Thymus (tissue), 11 donors: ENCODE data around the gene SNRPD2. TPM values are rescaled to one million over a fixed set of nuclear protein-coding genes. Genes with fewer than 3 reads are reported as not detected.
A peak's percentile ranks its signal among the peaks of the same experiment; 100 is the strongest.

Source experiments
- DNase-seq, 9 donors: peaks; one replicate each; pipeline ENCODE4 v3.0.0-alpha.2; 2013; ENCODE audit warnings: low spot score in 9 of 9, low read depth in 6 of 9, missing footprints in 1 of 9
- H3K27ac ChIP-seq, 2 donors: one replicate each; pipeline ENCODE4 v1.5.1; 2013; ENCODE audit warnings: control low read depth in 1 of 2, low read depth in 1 of 2, low read length in 1 of 2, mild to moderate bottlenecking in 1 of 2, moderate library complexity in 1 of 2
- H3K27me3 ChIP-seq, 2 donors: one replicate each; pipeline ENCODE4 v1.5.1; 2013; ENCODE audit warnings: low read length in 1 of 2; ENCODE audit not compliant: control insufficient read depth in 2 of 2, insufficient read depth in 1 of 2
- H3K36me3 ChIP-seq, 2 donors: one replicate each; pipeline ENCODE4 v1.5.1; 2013; ENCODE audit warnings: low read length in 1 of 2, mild to moderate bottlenecking in 1 of 2, moderate library complexity in 1 of 2; ENCODE audit not compliant: control insufficient read depth in 2 of 2, insufficient read depth in 2 of 2
- H3K4me1 ChIP-seq, 2 donors: one replicate each; pipeline ENCODE4 v1.5.1; 2013; ENCODE audit warnings: low read length in 2 of 2; ENCODE audit not compliant: control insufficient read depth in 2 of 2, insufficient read depth in 2 of 2
- H3K4me3 ChIP-seq, 2 donors: one replicate each; pipeline ENCODE4 v1.5.1; 2013; ENCODE audit warnings: low read length in 2 of 2, control low read depth in 1 of 2, mild to moderate bottlenecking in 1 of 2
- H3K9me3 ChIP-seq, 2 donors: one replicate each; pipeline ENCODE4 v1.5.1; 2013; ENCODE audit warnings: low read length in 1 of 2, mild to moderate bottlenecking in 1 of 2; ENCODE audit not compliant: control insufficient read depth in 2 of 2, insufficient read depth in 1 of 2
- WGBS: extraction: QIAGEN DNeasy Blood & Tissue Kit; methylation state at CpG from one replicate; pipeline ENCODE4 v1.1.7; 2013; 5-methylcytosine and 5-hydroxymethylcytosine counted together
- polyA plus RNA-seq: library from polyadenylated mRNA; stranded (reverse); fragments of 200-250 nt; gene quantifications from one replicate; pipeline ENCODE4 v1.2.3, GENCODE V29; 2013
- total RNA-seq: library from RNA; stranded (reverse); fragments of 120-200 nt; gene quantifications from one replicate; pipeline ENCODE4 v1.2.4, GENCODE V29; 2013
- donor health status: healthy.

SNRPD2 gene
- total and polyA plus RNA-seq, 2 donors = 395 to 711 TPM

- Histone ChIP-seq H3K36me3 (peaks cover 34 to 39% of the 10 kb centered on the region in 2 donors), H3K4me3 (no peak overlapping the region), H3K9me3 (peaks cover 0 to under 1% of the 10 kb centered on the region in 2 donors), H3K4me1 (peaks cover 5 to 11% of the 10 kb centered on the region in 2 donors), H3K27ac (no peak overlapping the region), H3K27me3 (peaks cover 12 to 36% of the 10 kb centered on the region in 2 donors)
- DNase-seq = no peak
- WGBS = 96% methylated on average over 5 of the region's 5 CpGs
Measured at GRCh38 chr19:45682908-45683307, 8.8 kb downstream of the SNRPD2 start.

- H3K27ac ChIP-seq = no peak overlapping the region
- peaks cover 0 to 7% of the 10 kb centered on the region in 2 donors for H3K9me3 ChIP-seq
- peaks cover 26 to 31% of the 10 kb centered on the region in 2 donors for H3K36me3 ChIP-seq
- no peak overlapping the region for H3K4me3 ChIP-seq
- 90% methylated on average over 8 of the region's 8 CpGs for WGBS
- peaks cover 8 to 19% of the 10 kb centered on the region in 2 donors for H3K4me1 ChIP-seq
- no peak for DNase-seq
- peaks cover 20 to 44% of the 10 kb centered on the region in 2 donors for H3K27me3 ChIP-seq
Measured at GRCh38 chr19:45682117-45682516, 9.6 kb downstream of the SNRPD2 start.

GRCh38 chr19:45681391-45682015 lies 10.2 kb downstream of the SNRPD2 start:
- H3K27ac ChIP-seq = no peak overlapping the region
- peak overlapping the region; percentile 16 to 34 for H3K4me3 ChIP-seq
- peaks cover 0 to 7% of the 10 kb centered on the region in 2 donors for H3K9me3 ChIP-seq
- WGBS = 4% methylated on average over 51 of the region's 51 CpGs
- H3K36me3 ChIP-seq = peaks cover 22 to 27% of the 10 kb centered on the region in 2 donors
- DNase-seq = peak; percentile 43 to 91 (median 76)
- peaks cover 26 to 50% of the 10 kb centered on the region in 2 donors for H3K27me3 ChIP-seq
- H3K4me1 ChIP-seq = peaks cover 8 to 24% of the 10 kb centered on the region in 2 donors

- WGBS = 4% methylated on average over 49 of the region's 49 CpGs
- peaks cover 8 to 24% of the 10 kb centered on the region in 2 donors for H3K4me1 ChIP-seq
- DNase-seq = peak in 3 of 9 donors; percentile 48 to 69 (median 53)
- H3K27me3 ChIP-seq = peaks cover 40 to 87% of the 10 kb centered on the region in 2 donors
- H3K9me3 ChIP-seq = peaks cover 0 to 9% of the 10 kb centered on the region in 2 donors
- no peaks in the 10 kb centered on the region for H3K36me3 ChIP-seq
- H3K27ac ChIP-seq = no peak overlapping the region
- peak overlapping the region in 1 of 2 donors; percentile 38 for H3K4me3 ChIP-seq
Measured at GRCh38 chr19:45677351-45678230, 14.2 kb downstream of the SNRPD2 start.

- H3K36me3 ChIP-seq = no peaks in the 10 kb centered on the region
- peak overlapping the region; percentile 3 to 38 for H3K4me3 ChIP-seq
- H3K4me1 ChIP-seq = peaks cover 6 to 21% of the 10 kb centered on the region in 2 donors
- peaks cover 42 to 93% of the 10 kb centered on the region in 2 donors for H3K27me3 ChIP-seq
- peak in 1 of 9 donors; percentile 33 for DNase-seq
- peaks cover 0 to 9% of the 10 kb centered on the region in 2 donors for H3K9me3 ChIP-seq
- WGBS = 7% methylated on average over 28 of the region's 28 CpGs
- H3K27ac ChIP-seq = no peak overlapping the region
Measured at GRCh38 chr19:45676851-45677263, 14.9 kb downstream of the SNRPD2 start.

- WGBS = 80% methylated on average over 7 of the region's 7 CpGs
- Histone ChIP-seq H3K36me3 (no peaks in the 10 kb centered on the region), H3K27me3 (peaks cover 57 to 97% of the 10 kb centered on the region in 2 donors), H3K4me3 (no peak overlapping the region), H3K9me3 (peaks cover 3 to 14% of the 10 kb centered on the region in 2 donors), H3K4me1 (peaks cover 3 to 21% of the 10 kb centered on the region in 2 donors), H3K27ac (no peak overlapping the region)
- no peak for DNase-seq
Measured at GRCh38 chr19:45674946-45675345, 16.8 kb downstream of the SNRPD2 start.

- Histone ChIP-seq H3K36me3 (no peaks in the 10 kb centered on the region), H3K27ac (no peak overlapping the region), H3K27me3 (peaks cover 57 to 96% of the 10 kb centered on the region in 2 donors), H3K4me1 (peaks cover 7 to 25% of the 10 kb centered on the region in 2 donors), H3K9me3 (peaks cover 3 to 16% of the 10 kb centered on the region in 2 donors), H3K4me3 (no peak overlapping the region)
- peak in 1 of 9 donors; percentile 23 for DNase-seq
- WGBS = 14% methylated on average over 42 of the region's 42 CpGs
Measured at GRCh38 chr19:45670670-45671453, 20.9 kb downstream of the SNRPD2 start.

- Histone ChIP-seq H3K4me3 (peak overlapping the region in 1 of 2 donors; percentile 39), H3K27me3 (peaks cover 46 to 78% of the 10 kb centered on the region in 2 donors), H3K36me3 (no peaks in the 10 kb centered on the region), H3K4me1 (peaks cover 7 to 25% of the 10 kb centered on the region in 2 donors), H3K27ac (peak overlapping the region in 1 of 2 donors; percentile 18), H3K9me3 (peaks cover 3 to 14% of the 10 kb centered on the region in 2 donors)
- WGBS = 5% methylated on average over 19 of the region's 19 CpGs
- peak in 1 of 9 donors; percentile 32 for DNase-seq
Measured at GRCh38 chr19:45668342-45668871, 23.3 kb downstream of the SNRPD2 start.
